HEK293 (cell line): Measurements from ENCODE around the gene RTTN.

Experiments used
- CTCF ChIA-PET: fragments of 350-600 bp; formaldehyde crosslinking; extraction: SDS; loops from one replicate; lab custom pipeline; 2021; ENCODE audit warnings: antibody characterized with exemption; lab: Yijun Ruan, JAX
- POLR2A ChIA-PET: fragments of 300-600 bp; formaldehyde crosslinking; extraction: SDS; loops from one replicate; lab custom pipeline; 2020; ENCODE audit warnings: antibody characterized with exemption, inconsistent platforms; lab: Yijun Ruan, JAX
- H3K27ac ChIP-seq: fragments of 200-500 bp; sonication (Bioruptor generic); 2 replicates; pipeline ENCODE4 v1.5.1; 2014; ENCODE audit warnings: low read depth, low read length, control low read depth, inconsistent platforms; ENCODE audit errors: extremely low read depth
- H3K36me3 ChIP-seq, 2 experiments: fragments of 200-500 bp in 1 of 2; sonication (Bioruptor generic) in 1 of 2; 1 replicate in 1 of 2; 2 replicates in 1 of 2; pipeline ENCODE4 v1.5.1; 2014 to 2017; ENCODE audit warnings: inconsistent platforms in 2 of 2, low read length in 2 of 2; ENCODE audit not compliant: control insufficient read depth in 2 of 2, insufficient read depth in 1 of 2
- H3K4me1 ChIP-seq: fragments of 200-500 bp; sonication (Bioruptor generic); 2 replicates; pipeline ENCODE4 v1.5.1; 2014; ENCODE audit warnings: mild to moderate bottlenecking, low read length, inconsistent platforms; ENCODE audit not compliant: control insufficient read depth, insufficient read depth
- H3K4me3 ChIP-seq: 2 replicates; pipeline ENCODE4 v1.5.1; 2011; ENCODE audit warnings: low read depth, mild to moderate bottlenecking, control low read depth, low read length, moderate library complexity
- H3K9me3 ChIP-seq: fragments of 200-500 bp; sonication (Bioruptor generic); 2 replicates; pipeline ENCODE4 v1.5.1; 2014; ENCODE audit warnings: low read depth, low read length, inconsistent platforms; ENCODE audit not compliant: control insufficient read depth, insufficient read depth
- HOXA7 ChIP-seq: sonication (generic); formaldehyde crosslinking; IDR thresholded peaks from 2 replicates; pipeline ENCODE4 v1.8.1; 2022; ENCODE audit warnings: missing genetic modification reagents, borderline replicate concordance
- MZF1 ChIP-seq: fragments of 450-650 bp; formaldehyde crosslinking; IDR thresholded peaks from 2 replicates; pipeline ENCODE4 v1.5.1; 2017; ENCODE audit warnings: missing biosample characterization, missing genetic modification characterization, borderline replicate concordance
- ZBTB17 ChIP-seq: fragments of 450-650 bp; formaldehyde crosslinking; IDR thresholded peaks from 2 replicates; pipeline ENCODE4 v1.5.1; 2016; ENCODE audit warnings: missing biosample characterization, missing genetic modification characterization
- ZBTB20 ChIP-seq: fragments of 450-650 bp; formaldehyde crosslinking; IDR thresholded peaks from 2 replicates; pipeline ENCODE4 v1.5.1; 2016; ENCODE audit warnings: missing biosample characterization, missing genetic modification characterization
- ZNF121 ChIP-seq: fragments of 450-650 bp; formaldehyde crosslinking; IDR thresholded peaks from 2 replicates; pipeline ENCODE4 v1.5.1; 2016; ENCODE audit warnings: missing biosample characterization, missing genetic modification characterization
- ZNF175 ChIP-seq: fragments of 450-650 bp; formaldehyde crosslinking; IDR thresholded peaks from 2 replicates; pipeline ENCODE4 v1.5.1; 2016; ENCODE audit warnings: missing biosample characterization, missing genetic modification characterization
- ZNF214 ChIP-seq: fragments of 450-650 bp; formaldehyde crosslinking; IDR thresholded peaks from 2 replicates; pipeline ENCODE4 v1.5.1; 2017; ENCODE audit warnings: missing biosample characterization, mild to moderate bottlenecking, missing genetic modification characterization, borderline replicate concordance
- ZNF221 ChIP-seq: fragments of 450-650 bp; formaldehyde crosslinking; IDR thresholded peaks from 2 replicates; pipeline ENCODE4 v1.5.1; 2017; ENCODE audit warnings: missing biosample characterization, missing genetic modification characterization, borderline replicate concordance
- ZNF24 ChIP-seq: fragments of 450-650 bp; formaldehyde crosslinking; IDR thresholded peaks from 2 replicates; pipeline ENCODE4 v1.5.1; 2016; ENCODE audit warnings: missing biosample characterization, missing genetic modification characterization
- ZNF324 ChIP-seq: fragments of 450-650 bp; formaldehyde crosslinking; IDR thresholded peaks from 2 replicates; pipeline ENCODE4 v1.5.1; 2016; ENCODE audit warnings: missing biosample characterization, missing genetic modification characterization
- ZNF37A ChIP-seq: fragments of 450-650 bp; IDR thresholded peaks from 2 replicates; pipeline ENCODE4 v1.5.1; 2018; ENCODE audit warnings: missing biosample characterization, missing genetic modification characterization
- ZNF398 ChIP-seq: fragments of 450-650 bp; formaldehyde crosslinking; IDR thresholded peaks from 2 replicates; pipeline ENCODE4 v1.5.1; 2017; ENCODE audit warnings: missing biosample characterization, missing genetic modification characterization
- ZNF473 ChIP-seq: fragments of 450-650 bp; formaldehyde crosslinking; IDR thresholded peaks from 2 replicates; pipeline ENCODE4 v1.5.1; 2017; ENCODE audit warnings: missing biosample characterization, missing genetic modification characterization
- ZNF48 ChIP-seq: fragments of 450-650 bp; formaldehyde crosslinking; IDR thresholded peaks from 2 replicates; pipeline ENCODE4 v1.5.1; 2016; ENCODE audit warnings: missing biosample characterization, missing genetic modification characterization
- ZNF529 ChIP-seq: fragments of 450-650 bp; formaldehyde crosslinking; IDR thresholded peaks from 2 replicates; pipeline ENCODE4 v1.5.1; 2017; ENCODE audit warnings: missing genetic modification characterization, missing biosample characterization; ENCODE audit not compliant: insufficient replicate concordance
- ZNF571 ChIP-seq: fragments of 450-650 bp; formaldehyde crosslinking; IDR thresholded peaks from 2 replicates; pipeline ENCODE4 v1.5.0; 2017; ENCODE audit warnings: missing biosample characterization, missing genetic modification characterization
- ZNF670 ChIP-seq: fragments of 450-650 bp; formaldehyde crosslinking; IDR thresholded peaks from 2 replicates; pipeline ENCODE4 v1.5.1; 2016; ENCODE audit warnings: missing biosample characterization, missing genetic modification characterization, low read depth
- ZSCAN23 ChIP-seq: fragments of 450-650 bp; formaldehyde crosslinking; IDR thresholded peaks from 2 replicates; pipeline ENCODE4 v1.5.1; 2016; ENCODE audit warnings: missing biosample characterization, missing genetic modification characterization
- TF ChIP-seq, protein P1 (sequence below): sonication (generic); formaldehyde crosslinking; IDR thresholded peaks from 2 replicates; pipeline ENCODE4 v1.8.1; 2022; ENCODE audit warnings: mild to moderate bottlenecking, moderate library complexity, missing genetic modification reagents
- TF ChIP-seq, protein P2 (sequence below): fragments of 450-650 bp; formaldehyde crosslinking; IDR thresholded peaks from 2 replicates; pipeline ENCODE4 v1.5.1; 2016; ENCODE audit warnings: missing biosample characterization, missing genetic modification characterization

Gene RTTN

GRCh38 chr18:70124139-70124538, 81.3 kb downstream of the RTTN start:
- CTCF ChIA-PET = interaction anchor here (1.4 kb wide), 1 partner anchor 9 kb away, joined by 5 read pairs; no protein-coding TSS in a partner anchor

GRCh38 chr18:70121842-70122241, 83.6 kb downstream of the RTTN start:
- Histone ChIP-seq H3K4me1 (no peaks in the 10 kb centered on the region), H3K27ac (no peak overlapping the region), H3K9me3 (no peaks in the 10 kb centered on the region), H3K4me3 (no peak overlapping the region), H3K36me3 (peaks cover 9 to 11% of the 10 kb centered on the region in 2 experiments; a peak in 2 of 3 replicates)
- POLR2A ChIA-PET = no interaction called here
- CTCF ChIA-PET = interaction anchor here (0.6 kb wide), 1 partner anchor 66 kb away, joined by 3 read pairs; no protein-coding TSS in a partner anchor
- TF ChIP-seq ZSCAN23 (tag by site-specific recombination) = no peak
- no peak for TF ChIP-seq MZF1

More at GRCh38 chr18:70124139-70124538, 81.3 kb downstream of the RTTN start:
- no peak for TF ChIP-seq HOXA7 (CRISPR knock-in tag)
- no peak for TF ChIP-seq ZNF221
- TF ChIP-seq, protein P1, sequence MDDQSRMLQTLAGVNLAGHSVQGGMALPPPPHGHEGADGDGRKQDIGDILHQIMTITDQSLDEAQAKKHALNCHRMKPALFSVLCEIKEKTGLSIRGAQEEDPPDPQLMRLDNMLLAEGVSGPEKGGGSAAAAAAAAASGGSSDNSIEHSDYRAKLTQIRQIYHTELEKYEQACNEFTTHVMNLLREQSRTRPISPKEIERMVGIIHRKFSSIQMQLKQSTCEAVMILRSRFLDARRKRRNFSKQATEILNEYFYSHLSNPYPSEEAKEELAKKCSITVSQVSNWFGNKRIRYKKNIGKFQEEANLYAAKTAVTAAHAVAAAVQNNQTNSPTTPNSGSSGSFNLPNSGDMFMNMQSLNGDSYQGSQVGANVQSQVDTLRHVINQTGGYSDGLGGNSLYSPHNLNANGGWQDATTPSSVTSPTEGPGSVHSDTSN = no peak
- TF ChIP-seq ZNF571 (tag by site-specific recombination) = no peak
- Histone ChIP-seq H3K36me3 (peaks cover 3 to 13% of the 10 kb centered on the region in 2 experiments; a peak in 2 of 3 replicates), H3K9me3 (no peaks in the 10 kb centered on the region), H3K4me3 (no peak overlapping the region), H3K4me1 (no peaks in the 10 kb centered on the region), H3K27ac (no peak overlapping the region)
- POLR2A ChIA-PET = no interaction called here

- no peak for TF ChIP-seq ZSCAN23 (tag by site-specific recombination)
- no peak for TF ChIP-seq ZNF175 (tag by site-specific recombination)
- TF ChIP-seq ZNF24 = no peak
- TF ChIP-seq ZNF48 (tag by site-specific recombination) = no peak
- TF ChIP-seq, protein P2, sequence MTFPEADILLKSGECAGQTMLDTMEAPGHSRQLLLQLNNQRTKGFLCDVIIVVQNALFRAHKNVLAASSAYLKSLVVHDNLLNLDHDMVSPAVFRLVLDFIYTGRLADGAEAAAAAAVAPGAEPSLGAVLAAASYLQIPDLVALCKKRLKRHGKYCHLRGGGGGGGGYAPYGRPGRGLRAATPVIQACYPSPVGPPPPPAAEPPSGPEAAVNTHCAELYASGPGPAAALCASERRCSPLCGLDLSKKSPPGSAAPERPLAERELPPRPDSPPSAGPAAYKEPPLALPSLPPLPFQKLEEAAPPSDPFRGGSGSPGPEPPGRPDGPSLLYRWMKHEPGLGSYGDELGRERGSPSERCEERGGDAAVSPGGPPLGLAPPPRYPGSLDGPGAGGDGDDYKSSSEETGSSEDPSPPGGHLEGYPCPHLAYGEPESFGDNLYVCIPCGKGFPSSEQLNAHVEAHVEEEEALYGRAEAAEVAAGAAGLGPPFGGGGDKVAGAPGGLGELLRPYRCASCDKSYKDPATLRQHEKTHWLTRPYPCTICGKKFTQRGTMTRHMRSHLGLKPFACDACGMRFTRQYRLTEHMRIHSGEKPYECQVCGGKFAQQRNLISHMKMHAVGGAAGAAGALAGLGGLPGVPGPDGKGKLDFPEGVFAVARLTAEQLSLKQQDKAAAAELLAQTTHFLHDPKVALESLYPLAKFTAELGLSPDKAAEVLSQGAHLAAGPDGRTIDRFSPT (tag by site-specific recombination) = no peak
- TF ChIP-seq ZNF121 (tag by site-specific recombination) = no peak
- TF ChIP-seq ZNF324 (tag by site-specific recombination) = no peak
- no peak for TF ChIP-seq ZNF529
- no peak for TF ChIP-seq ZNF398 (tag by site-specific recombination)
- TF ChIP-seq ZBTB20 (tag by site-specific recombination) = no peak
- TF ChIP-seq MZF1 = no peak
- TF ChIP-seq ZNF473 (tag by site-specific recombination) = no peak
- no peak for TF ChIP-seq ZNF37A
- TF ChIP-seq ZBTB17 (tag by site-specific recombination) = no peak
- no peak for TF ChIP-seq ZNF214
- no peak for TF ChIP-seq ZNF670 (tag by site-specific recombination)
- TF ChIP-seq, all 188 proteins: peak for 0
- Histone ChIP-seq H3K4me1 (no peaks in the 10 kb centered on the region), H3K27ac (no peak overlapping the region), H3K9me3 (no peaks in the 10 kb centered on the region), H3K36me3 (peaks cover 5 to 8% of the 10 kb centered on the region in 2 experiments; a peak in 1 of 3 replicates), H3K4me3 (no peak overlapping the region)
- ChIA-PET CTCF (interaction anchor here (1.2 kb wide), 1 partner anchor 96 kb away, joined by 3 read pairs; no protein-coding TSS in a partner anchor), POLR2A (no interaction called here)
Observed at GRCh38 chr18:70116949-70117348, 88.5 kb downstream of the RTTN start.
